GM12878 (cell line): ENCODE results near the gene SERPINA9.

ENCODE experiments used
- BRCA1 ChIP-seq: IDR thresholded peaks from 2 replicates; pipeline ENCODE4 v1.6.1; 2011; ENCODE audit warnings: low read depth, low read length, improper control_type of control experiment
- CTCF ChIP-seq, 3 experiments: IDR thresholded peaks in 2 of 3; conservative IDR thresholded peaks in 1 of 3; 2 replicates each; pipeline ENCODE4 v1.5.1; 2011; ENCODE audit warnings: low read depth in 3 of 3, low read length in 3 of 3, mild to moderate bottlenecking in 3 of 3, control low read depth in 2 of 3, moderate library complexity in 2 of 3, inconsistent platforms in 1 of 3, mixed read lengths in 1 of 3; ENCODE audit not compliant: control insufficient read depth in 2 of 3, insufficient read depth in 1 of 3; ENCODE audit errors: extremely low read depth in 1 of 3
- EGR1 ChIP-seq, 2 experiments: IDR thresholded peaks; 1 replicate in 1 of 2; 2 replicates in 1 of 2; pipeline ENCODE4 v1.6.1; 2011 to 2012; ENCODE audit warnings: low read depth in 2 of 2, low read length in 2 of 2, borderline replicate concordance in 1 of 2, mild to moderate bottlenecking in 1 of 2, moderate library complexity in 1 of 2
- EP300 ChIP-seq, 2 experiments: fragments of 150-350 bp in 1 of 2; IDR thresholded peaks; 2 replicates each; pipeline ENCODE4 v1.6.1; 2011 to 2012; ENCODE audit warnings: low read depth in 2 of 2, low read length in 2 of 2, borderline replicate concordance in 1 of 2, improper control_type of control experiment in 1 of 2, inconsistent platforms in 1 of 2; ENCODE audit not compliant: control insufficient read depth in 1 of 2
- FOS ChIP-seq: IDR thresholded peaks from 3 replicates; pipeline ENCODE4 v1.6.1; 2011; ENCODE audit warnings: borderline replicate concordance; ENCODE audit not compliant: insufficient read length; ENCODE audit errors: extremely low read depth
- HCFC1 ChIP-seq: fragments of 150-350 bp; IDR thresholded peaks from 2 replicates; pipeline ENCODE4 v1.6.1; 2014; ENCODE audit warnings: low read length
- NR2F1 ChIP-seq: fragments of 450-650 bp; conservative IDR thresholded peaks from 2 replicates; pipeline ENCODE4 v1.6.1; 2017; ENCODE audit warnings: mild to moderate bottlenecking
- POLR2A ChIP-seq: IDR thresholded peaks from 2 replicates; pipeline ENCODE4 v1.6.1; 2011; ENCODE audit warnings: low read depth, mild to moderate bottlenecking, low read length
- SMC3 ChIP-seq: IDR thresholded peaks from 2 replicates; pipeline ENCODE4 v1.6.1; 2011; ENCODE audit warnings: low read length, improper control_type of control experiment, borderline replicate concordance
- ZNF217 ChIP-seq: fragments of 450-650 bp; IDR thresholded peaks from 2 replicates; pipeline ENCODE4 v1.6.1; 2017; ENCODE audit warnings: antibody characterized with exemption, mild to moderate bottlenecking

GRCh38 chr14:94498215-94498614 is 22.2 kb upstream of the SERPINA9 start:
- TF ChIP-seq POLR2A (no peak), EGR1 (IDR thresholded peaks at IDR 0.05; ENCODE audit: borderline replicate concordance in 1 of 2, low read depth in 2 of 2, low read length in 2 of 2) (no peak), FOS (no peak), BRCA1 (no peak), SMC3 (no peak), EP300 (IDR thresholded peaks at IDR 0.05; ENCODE audit: borderline replicate concordance in 1 of 2, control insufficient read depth in 1 of 2, low read depth in 2 of 2, low read length in 2 of 2) (no peak), CTCF (IDR thresholded peaks at IDR 0.05 in 2 of 3, conservative IDR thresholded peaks at IDR 0.05 in 1 of 3; ENCODE audit: control insufficient read depth in 2 of 3, extremely low read depth in 1 of 3, insufficient read depth in 1 of 3, low read depth in 3 of 3, low read length in 3 of 3) (no peak), HCFC1 (no peak), ZNF217 (no peak), NR2F1 (no peak)
